Gastroesophageal sphincter (tissue), 3 donors: Measurements from ENCODE around the gene EHD3.

Experiments used
- CTCF ChIP-seq, 4 experiments: fragments of 200-600 bp in 2 of 4; fragments of 450-650 bp in 2 of 4; sonication (generic) in 1 of 4; IDR thresholded peaks; one replicate each; pipeline ENCODE4 v1.5.1; 2017 to 2019; ENCODE audit warnings: antibody characterized with exemption in 4 of 4, mild to moderate bottlenecking in 2 of 4, moderate library complexity in 2 of 4
- EP300 ChIP-seq: sonication (generic); formaldehyde crosslinking; IDR thresholded peaks from one replicate; pipeline ENCODE4 v1.6.1; 2017; ENCODE audit warnings: antibody characterized with exemption, mild to moderate bottlenecking
- POLR2AphosphoS5 ChIP-seq: sonication (generic); formaldehyde crosslinking; IDR thresholded peaks from one replicate; pipeline ENCODE4 v1.6.1; 2017; ENCODE audit warnings: antibody characterized with exemption

DNA sequence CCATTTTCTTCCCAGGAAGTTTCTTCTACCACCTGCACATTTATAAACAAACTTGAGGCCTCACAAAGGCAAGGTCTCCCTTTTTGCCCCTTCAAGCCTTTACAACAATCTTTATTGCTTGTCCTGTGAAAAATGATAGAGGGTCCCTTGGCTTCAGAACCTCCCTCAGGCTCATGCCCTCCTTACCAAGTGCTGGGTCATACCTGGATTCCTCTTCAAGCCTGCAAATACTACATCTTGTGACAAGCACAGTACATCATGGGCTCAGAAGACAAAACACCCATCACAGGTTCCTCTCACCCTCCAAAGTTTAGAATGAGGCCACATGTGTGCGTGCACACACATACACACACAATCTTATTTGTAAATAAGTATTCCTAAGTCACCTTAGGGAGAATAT is 25.7 kb upstream of the EHD3 start:
- TF ChIP-seq CTCF (IDR thresholded peaks at IDR 0.05): no peak
- TF ChIP-seq POLR2AphosphoS5: no peak
- TF ChIP-seq EP300: no peak
